ENCODE measurements around the gene SMIM34. TPM values are rescaled to one million over a fixed set of nuclear protein-coding genes. Genes with fewer than 3 reads are reported as not detected.

Gene SMIM34
- not detected in 2 replicates for total RNA-seq (ENCODE audit: low replicate concordance)

DNA sequence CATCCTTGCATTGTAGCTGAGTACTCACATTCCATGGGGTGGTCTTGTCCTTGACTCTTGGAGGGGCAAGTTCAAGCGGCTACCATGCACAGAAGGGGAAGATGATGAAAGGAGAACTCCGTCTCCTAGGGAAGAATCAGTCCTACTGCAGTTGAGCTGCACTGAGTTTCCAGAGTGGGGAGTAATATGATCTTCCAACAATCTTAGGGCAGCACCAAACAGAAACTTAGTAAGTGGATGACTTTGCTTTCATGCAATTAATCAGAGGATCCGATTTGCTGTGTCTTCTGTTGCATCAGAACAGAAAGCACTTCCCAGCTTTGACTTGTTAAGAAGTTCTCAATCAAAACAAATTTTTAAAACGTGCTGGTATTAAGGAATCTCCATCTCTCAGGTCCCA is at the start of gene SMIM34:
SMIM34 (minus strand) TSS at position 147 of the 400 bp plus-strand sequence; CDS start at position 35, 112 bp downstream.

GRCh38 chr21:34374940-34375618 is 48.7 kb downstream of the SMIM34 start, which contains the start of gene SMIM11:
TSS of gene SMIM11 (plus strand) at chr21:34375507. CDS start at chr21:34379505, 3,998 bp downstream.

Other genes starting within 250 kb of the SMIM34 start
- not detected in 2 replicates for gene KCNE2, start 59.9 kb downstream of the SMIM34 start, total RNA-seq (ENCODE audit: low replicate concordance)
- 2.7 and 5.0 TPM in 2 replicates for gene SMIM11, start 48.4 kb downstream of the SMIM34 start, total RNA-seq (ENCODE audit: low replicate concordance)
- 0.08 and 0.23 TPM in 2 replicates for gene KCNE1, start 88.3 kb upstream of the SMIM34 start, total RNA-seq (ENCODE audit: low replicate concordance)
- 28.6 and 78.7 TPM in 2 replicates for gene RCAN1, start 191.2 kb upstream of the SMIM34 start, total RNA-seq (ENCODE audit: low replicate concordance)
- 0.23 TPM in 1 of 2 replicates, not detected in the other for gene CLIC6, start 245.0 kb upstream of the SMIM34 start, total RNA-seq (ENCODE audit: low replicate concordance)

Data from smooth muscle cell of the coronary artery (primary cell).